Stimulated activated CD8-positive, alpha-beta memory T cell treated with anti-CD3 and anti-CD28 coated beads, Interleukin-12 subunit alpha, Interleukin-12 subunit beta, amount 100 ng/mL, for 24 hours (primary cell): Measurements from ENCODE around the gene GBX2.
"Not testable (repeated sequence)": the region's sequence is repeated elsewhere in the genome, so short reads cannot be mapped to it uniquely, and the experiment has no call there.

Source experiments
- DNase-seq: peaks from one replicate; pipeline ENCODE4 v3.0.0-alpha.2; 2020; ENCODE audit errors: extremely low read depth

Gene GBX2

GRCh38 chr2:236156095-236156859, 11.9 kb downstream of the GBX2 start:
- no peak for DNase-seq

GRCh38 chr2:236155406-236155805, 12.8 kb downstream of the GBX2 start:
- DNase-seq: no peak

DNA sequence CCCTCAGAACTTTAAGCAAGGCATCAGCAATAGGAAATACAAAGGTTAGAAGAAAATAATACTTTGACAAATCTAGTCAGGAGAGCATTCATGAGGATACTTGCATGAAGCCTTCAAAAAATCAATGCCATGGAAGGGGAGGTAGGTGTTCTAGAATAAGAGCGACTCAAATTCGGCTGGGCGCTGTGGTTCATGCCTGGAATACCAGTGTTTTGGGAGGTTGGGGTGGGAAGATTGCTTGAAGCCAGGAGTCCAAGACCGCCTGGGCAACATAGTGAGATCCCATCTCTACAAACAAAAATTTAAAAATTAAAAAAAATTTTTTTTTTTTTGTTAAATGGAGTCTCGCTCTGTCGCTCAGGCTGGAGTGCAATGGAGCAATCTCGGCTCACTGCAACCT, 21.8 kb downstream of the GBX2 start:
- no peak for DNase-seq

- DNase-seq: no peak
Observed at GRCh38 chr2:236143811-236144210, 24.4 kb downstream of the GBX2 start.

DNA sequence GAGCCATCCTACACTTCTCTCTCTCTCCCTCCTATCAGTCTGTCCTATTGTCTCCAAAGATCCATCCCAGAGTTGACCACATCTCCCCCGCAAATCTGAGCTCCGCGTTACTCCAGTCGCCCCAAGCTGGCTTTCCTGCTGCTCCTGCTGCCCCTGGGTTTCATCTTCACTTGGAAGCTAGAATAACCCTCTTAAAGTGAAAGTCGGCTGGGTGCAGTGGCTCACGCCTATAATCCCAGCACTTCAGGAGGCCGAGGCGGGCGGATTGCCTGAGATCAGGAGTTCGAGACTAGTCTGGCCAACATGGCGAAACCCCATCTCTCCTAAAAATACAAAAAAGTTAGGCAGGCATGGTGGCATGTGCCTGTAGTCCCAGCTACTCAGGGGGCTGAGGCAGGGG, 26.6 kb downstream of the GBX2 start:
- DNase-seq: not testable (repeated sequence)

- DNase-seq: no peak
Observed at GRCh38 chr2:236137066-236137465, 31.1 kb downstream of the GBX2 start.

GRCh38 chr2:236136538-236136937, 31.6 kb downstream of the GBX2 start:
- no peak for DNase-seq

- DNase-seq: no peak
Observed at GRCh38 chr2:236133410-236134012, 34.7 kb downstream of the GBX2 start.

DNA sequence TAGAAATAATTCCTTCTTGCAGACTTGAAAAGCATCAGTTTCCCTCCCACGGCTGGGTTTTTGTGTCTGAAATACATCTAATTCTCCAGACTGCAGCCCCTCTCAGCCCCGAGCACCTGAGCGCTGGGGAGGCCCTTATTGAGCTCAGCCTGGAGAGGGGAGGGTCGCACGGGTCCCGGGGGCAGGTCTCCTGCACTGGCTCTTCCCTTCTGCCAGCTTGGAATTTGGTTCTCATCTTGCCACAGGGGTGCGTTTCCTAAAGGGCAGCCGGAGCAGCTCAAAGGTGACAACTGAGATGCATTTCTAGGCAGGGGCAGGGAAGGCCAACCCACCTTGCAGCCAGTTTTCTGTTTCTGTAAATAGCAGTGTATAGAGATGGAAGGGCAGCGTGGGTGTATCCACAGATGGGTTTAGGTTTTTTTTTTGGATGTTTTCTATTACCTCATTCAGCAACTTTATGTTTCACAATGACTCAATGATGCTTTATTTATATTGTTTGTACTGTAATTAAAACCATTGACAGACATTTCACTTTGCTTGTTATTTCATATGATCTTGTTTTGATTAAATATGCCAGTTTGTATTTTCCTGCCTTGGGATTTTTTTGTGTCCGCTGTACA, 37.0 kb downstream of the GBX2 start:
- no peak for DNase-seq

GRCh38 chr2:236130349-236130998, 37.7 kb downstream of the GBX2 start:
- DNase-seq: no peak

GRCh38 chr2:236129935-236130334, 38.3 kb downstream of the GBX2 start:
- no peak for DNase-seq

DNA sequence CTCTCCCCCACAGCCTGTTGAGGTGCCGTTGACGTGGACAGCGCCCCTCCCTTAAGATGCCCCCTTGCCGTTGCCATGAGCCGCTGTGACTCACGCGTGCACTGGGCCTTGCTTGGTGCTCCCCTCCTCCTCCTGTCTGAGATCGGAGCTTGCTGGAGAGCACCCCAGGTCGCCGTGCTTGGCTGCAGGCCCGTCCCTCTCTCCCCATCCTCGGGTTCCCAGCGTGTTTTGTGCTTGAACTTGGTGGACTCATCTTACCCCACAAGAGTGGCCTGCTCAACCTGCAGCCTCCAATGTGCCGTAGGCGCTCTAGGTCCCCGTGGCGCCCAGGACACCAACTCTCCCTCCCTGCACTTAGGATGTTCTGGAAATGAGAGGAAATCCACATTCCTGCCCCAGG, 39.9 kb downstream of the GBX2 start:
- DNase-seq: no peak

DNA sequence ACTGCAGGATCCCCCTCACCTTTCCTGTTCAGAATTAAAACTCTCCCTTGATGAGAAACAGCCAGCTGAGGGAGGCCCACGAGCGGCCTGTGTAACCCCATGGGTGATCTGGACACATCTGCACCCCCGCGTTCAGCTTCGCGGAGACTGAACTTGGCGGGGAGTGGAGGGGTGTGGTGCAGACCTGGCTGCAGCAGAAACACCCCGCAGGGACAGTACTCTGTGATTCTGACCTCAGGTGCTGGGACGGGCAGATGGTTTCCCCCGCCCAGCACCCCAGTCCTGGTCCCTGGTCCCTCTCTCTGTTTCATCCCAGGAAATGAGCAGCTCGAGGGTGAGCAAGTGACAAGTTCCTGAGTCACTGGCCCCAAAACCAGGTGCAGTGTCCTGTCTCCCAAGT, 41.2 kb downstream of the GBX2 start:
- DNase-seq: no peak

DNA sequence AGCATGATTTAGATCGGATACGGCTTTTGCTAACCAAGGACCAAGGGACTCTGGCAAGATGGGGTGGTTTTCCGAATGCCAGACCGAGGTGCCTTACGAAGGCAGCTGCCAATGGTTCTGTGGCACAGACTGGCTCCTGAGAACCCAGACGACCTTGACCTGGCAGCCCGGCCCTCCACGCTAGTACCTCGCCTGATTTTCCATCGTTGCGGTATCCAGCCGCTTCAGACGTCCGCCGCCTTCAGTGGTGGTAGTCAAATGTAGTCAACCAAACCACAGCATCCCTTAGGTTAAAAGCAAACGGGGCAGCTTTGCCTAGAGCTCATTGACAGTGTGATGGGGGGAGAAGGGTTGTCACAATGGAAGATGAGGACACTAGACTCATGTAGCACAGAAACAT, 42.6 kb downstream of the GBX2 start:
- no peak for DNase-seq

GRCh38 chr2:236124182-236124893, 43.8 kb downstream of the GBX2 start:
- DNase-seq: no peak

GRCh38 chr2:236123716-236124115, 44.5 kb downstream of the GBX2 start:
- DNase-seq: no peak

DNA sequence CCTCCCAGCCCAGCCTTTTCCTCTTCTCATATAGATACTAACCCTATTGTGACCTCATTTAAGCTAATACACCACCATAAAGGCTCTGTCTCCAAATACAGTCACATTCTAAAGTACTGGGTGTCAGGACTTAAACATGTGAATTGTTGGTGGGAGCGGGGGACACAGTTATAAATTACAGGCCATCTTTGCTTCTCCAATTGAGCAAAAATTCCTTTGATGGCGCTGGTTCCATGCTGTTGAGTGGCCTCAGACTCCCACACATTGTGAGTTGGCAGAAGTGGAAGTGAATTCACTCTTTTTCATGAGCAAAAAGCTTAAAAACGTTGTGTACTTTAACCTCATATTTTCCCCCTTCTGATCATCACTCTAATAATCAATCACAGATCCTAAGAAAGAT, 46.0 kb downstream of the GBX2 start:
- DNase-seq: no peak

- DNase-seq: no peak
Observed at GRCh38 chr2:236121546-236121945, 46.6 kb downstream of the GBX2 start.

DNA sequence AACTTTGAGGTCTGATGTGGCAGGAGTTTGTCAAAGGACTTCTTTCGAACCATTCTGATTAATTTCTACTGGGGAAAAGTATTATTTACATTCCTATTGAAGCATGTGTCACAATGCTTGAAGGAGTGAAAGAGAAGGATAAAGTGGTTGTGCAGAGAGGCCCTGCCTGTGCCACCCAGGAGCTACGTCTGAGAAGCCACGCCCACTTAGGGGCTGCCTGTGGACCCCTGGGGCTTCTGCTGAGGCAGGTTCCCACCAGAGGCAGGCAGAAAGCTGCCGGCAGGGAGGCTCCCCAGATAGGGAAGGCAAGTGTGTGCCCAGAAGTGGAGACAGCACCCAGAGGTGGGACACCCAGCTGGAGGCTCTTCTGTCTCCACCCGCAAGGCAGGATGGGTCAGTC, 47.4 kb downstream of the GBX2 start:
- DNase-seq: no peak

DNA sequence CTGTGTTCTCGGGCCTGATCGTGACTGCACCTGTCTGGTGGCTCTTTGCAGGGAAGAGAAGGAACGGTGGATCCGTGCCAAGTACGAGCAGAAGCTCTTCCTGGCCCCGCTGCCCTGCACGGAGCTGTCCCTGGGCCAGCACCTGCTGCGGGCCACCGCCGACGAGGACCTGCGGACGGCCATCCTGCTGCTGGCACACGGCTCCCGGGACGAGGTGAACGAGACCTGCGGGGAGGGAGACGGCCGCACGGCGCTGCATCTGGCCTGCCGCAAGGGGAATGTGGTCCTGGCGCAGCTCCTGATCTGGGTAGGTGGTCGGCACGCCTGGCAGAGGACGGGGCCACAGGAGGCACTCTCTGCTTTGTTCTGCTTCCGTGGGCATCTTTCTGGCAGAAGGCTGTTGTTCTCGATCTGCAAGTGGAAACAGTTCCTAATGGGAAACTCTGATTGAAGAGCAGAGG, 48.0 kb downstream of the GBX2 start:
- DNase-seq: no peak

- DNase-seq: no peak
Observed at GRCh38 chr2:236119476-236119875, 48.7 kb downstream of the GBX2 start.

GRCh38 chr2:236119003-236119402, 49.2 kb downstream of the GBX2 start:
- no peak for DNase-seq
